ENCODE results near the gene NDUFS6.

NDUFS6 gene

GRCh38 chr5:1771149-1772065 is 29.8 kb upstream of the NDUFS6 start:
- H3K27me3 Mint-ChIP-seq, result peaks cover 5% of the 10 kb centered on the region
- no peak overlapping the region for H3K4me3 Mint-ChIP-seq
- no peaks in the 10 kb centered on the region for H3K9me3 Mint-ChIP-seq
- H3K4me1 Mint-ChIP-seq (ENCODE audit: low read depth), result no peaks in the 10 kb centered on the region
- no peaks in the 10 kb centered on the region for H3K36me3 Mint-ChIP-seq (ENCODE audit: low read depth)
- H3K27ac Mint-ChIP-seq, result no peak overlapping the region
- intact Hi-C loops (cut with micrococcal nuclease), result no loop called here

DNA sequence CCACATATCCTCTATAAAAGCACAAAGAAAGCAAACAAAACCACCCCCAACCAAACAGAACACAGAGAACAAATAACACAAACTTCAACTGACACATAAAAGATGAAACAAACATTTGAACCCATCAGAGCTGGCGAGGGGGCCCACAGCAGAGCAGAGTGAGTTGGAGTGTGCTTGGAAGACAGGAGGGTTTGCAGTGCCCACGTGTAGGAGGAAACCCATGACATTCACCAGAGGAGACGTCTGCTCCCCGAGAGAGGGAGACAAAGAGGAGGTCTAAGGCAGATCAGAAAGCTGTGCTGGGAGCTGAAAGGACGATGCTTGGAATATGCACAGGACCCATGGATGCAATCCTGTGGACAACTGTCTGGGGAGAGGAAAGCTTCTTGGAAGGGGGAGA is 28.6 kb upstream of the NDUFS6 start:
- H3K9me3 Mint-ChIP-seq, result no peaks in the 10 kb centered on the region

DNA sequence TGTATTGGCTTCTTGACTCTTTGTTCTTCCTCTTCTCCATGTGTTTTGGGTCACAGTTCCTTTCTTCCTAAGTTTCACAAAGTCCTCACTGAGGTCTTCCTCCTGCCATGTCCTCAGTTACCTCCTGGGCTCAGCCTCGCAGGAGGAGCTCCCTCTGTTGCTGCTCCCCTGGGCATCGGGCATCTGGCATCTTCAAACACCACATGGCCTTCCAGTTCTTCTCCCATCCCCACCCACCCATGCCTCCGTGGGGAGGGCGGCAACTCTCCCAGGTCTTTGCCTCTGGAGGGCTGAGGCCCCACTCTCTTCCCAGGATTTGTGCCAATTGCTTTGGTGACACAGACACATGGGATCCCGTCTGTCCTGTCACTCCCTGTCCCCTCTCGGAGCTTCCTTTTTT is 24.4 kb upstream of the NDUFS6 start:
- Mint-ChIP-seq H3K4me1 (ENCODE audit: low read depth) (no peaks in the 10 kb centered on the region), H3K36me3 (ENCODE audit: low read depth) (no peaks in the 10 kb centered on the region), H3K9me3 (no peaks in the 10 kb centered on the region), H3K4me3 (no peak overlapping the region), H3K27me3 (peaks cover 11% of the 10 kb centered on the region), H3K27ac (no peak overlapping the region)
- intact Hi-C loops (cut with micrococcal nuclease), result no loop called here

More for the DNA sequence above, 28.6 kb upstream of the NDUFS6 start:
- H3K27ac Mint-ChIP-seq, result no peak overlapping the region
- H3K36me3 Mint-ChIP-seq (ENCODE audit: low read depth), result no peaks in the 10 kb centered on the region
- intact Hi-C loops (cut with micrococcal nuclease), result no loop called here
- H3K27me3 Mint-ChIP-seq, result peaks cover 10% of the 10 kb centered on the region
- H3K4me1 Mint-ChIP-seq (ENCODE audit: low read depth), result no peaks in the 10 kb centered on the region
- no peak overlapping the region for H3K4me3 Mint-ChIP-seq

DNA sequence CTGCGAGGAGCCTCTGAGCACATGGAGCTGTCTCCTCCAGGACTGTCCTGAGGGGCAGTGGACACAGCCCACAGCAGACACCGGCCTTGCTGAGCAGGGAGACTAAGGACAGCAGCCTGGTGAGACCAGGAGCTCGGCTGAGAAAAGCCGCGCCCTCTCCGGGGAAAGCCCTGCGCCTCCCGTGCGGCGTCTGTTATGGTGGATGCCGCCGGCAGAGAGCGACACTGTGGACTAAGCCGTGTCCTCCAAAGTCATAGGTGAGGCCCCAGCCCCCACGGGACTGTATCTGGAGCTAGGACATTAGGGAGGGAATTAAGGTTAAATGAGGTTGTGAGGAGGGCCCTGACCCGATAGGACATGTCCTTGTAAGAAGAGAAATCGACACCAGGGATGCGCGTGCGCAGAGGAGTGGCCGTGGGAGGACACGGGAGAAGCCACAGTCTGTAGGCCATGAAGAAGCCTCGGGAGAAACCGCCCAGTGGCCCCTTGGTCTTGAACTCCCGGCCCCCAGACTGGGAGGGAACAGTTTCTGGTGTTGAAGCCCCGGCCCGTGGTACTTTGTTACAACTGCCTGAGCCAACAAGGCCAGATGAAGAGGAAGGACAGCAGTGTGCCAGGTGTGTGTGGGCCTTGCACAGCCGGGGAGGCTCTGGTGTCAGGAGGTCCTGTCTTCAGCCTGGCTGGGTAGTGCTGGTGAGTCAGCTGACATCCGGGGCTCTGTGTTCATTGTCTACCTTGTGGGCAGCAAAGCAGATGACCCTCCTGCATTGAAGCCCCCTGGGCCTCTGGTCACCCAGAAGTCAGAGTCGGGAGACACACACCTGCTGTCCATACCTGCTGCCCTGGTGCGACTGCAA is 23.7 kb upstream of the NDUFS6 start:
- H3K4me1 Mint-ChIP-seq (ENCODE audit: low read depth), result no peaks in the 10 kb centered on the region
- no peaks in the 10 kb centered on the region for H3K9me3 Mint-ChIP-seq
- no peak overlapping the region for H3K27ac Mint-ChIP-seq
- peaks cover 9% of the 10 kb centered on the region for H3K27me3 Mint-ChIP-seq
- no peaks in the 10 kb centered on the region for H3K36me3 Mint-ChIP-seq (ENCODE audit: low read depth)
- intact Hi-C loops (cut with micrococcal nuclease), result no loop called here
- H3K4me3 Mint-ChIP-seq, result no peak overlapping the region

- intact Hi-C loops (cut with micrococcal nuclease), result no loop called here
- Mint-ChIP-seq H3K27me3 (peaks cover 6% of the 10 kb centered on the region), H3K36me3 (ENCODE audit: low read depth) (no peaks in the 10 kb centered on the region), H3K9me3 (no peaks in the 10 kb centered on the region), H3K4me3 (no peak overlapping the region), H3K4me1 (ENCODE audit: low read depth) (no peaks in the 10 kb centered on the region), H3K27ac (no peak overlapping the region)
Observed at GRCh38 chr5:1778138-1779020, 22.8 kb upstream of the NDUFS6 start.

DNA sequence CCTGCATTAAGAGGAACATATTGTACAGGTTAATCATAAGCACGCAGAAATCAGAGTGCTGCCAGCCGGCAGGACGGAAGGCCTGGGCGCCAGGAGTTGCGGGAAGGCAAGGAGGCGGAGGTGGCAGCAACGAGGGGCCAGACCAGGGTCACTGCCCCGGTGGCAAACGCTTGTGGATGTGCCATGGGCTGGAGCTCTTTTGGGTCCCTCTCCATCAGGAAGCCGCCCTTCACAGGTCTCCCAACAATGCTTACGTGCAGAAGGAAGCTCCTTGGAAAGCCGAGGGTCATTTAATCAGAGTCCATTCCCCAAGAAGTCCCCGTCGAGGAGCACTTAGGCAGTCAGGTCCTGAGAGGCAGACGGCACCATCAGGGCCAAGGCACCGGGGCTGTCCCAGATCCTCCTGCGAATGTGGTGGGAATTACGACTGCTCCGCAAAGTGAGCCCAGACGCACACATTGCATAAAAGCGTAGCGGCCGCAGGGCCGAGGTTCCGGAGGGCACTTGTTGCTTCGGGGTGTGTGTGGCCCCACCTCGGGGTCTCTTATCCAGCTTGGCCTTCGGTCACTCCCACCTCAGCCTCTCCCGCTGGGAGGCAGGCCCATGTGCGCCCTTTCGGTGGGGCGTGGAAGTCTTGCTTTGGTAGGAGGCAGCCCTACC is 22.1 kb upstream of the NDUFS6 start:
- no peaks in the 10 kb centered on the region for H3K4me1 Mint-ChIP-seq (ENCODE audit: low read depth)
- intact Hi-C loops (cut with micrococcal nuclease), result no loop called here
- no peak overlapping the region for H3K4me3 Mint-ChIP-seq
- no peaks in the 10 kb centered on the region for H3K9me3 Mint-ChIP-seq
- peaks cover 6% of the 10 kb centered on the region for H3K27me3 Mint-ChIP-seq
- H3K27ac Mint-ChIP-seq, result no peak overlapping the region
- no peaks in the 10 kb centered on the region for H3K36me3 Mint-ChIP-seq (ENCODE audit: low read depth)

DNA sequence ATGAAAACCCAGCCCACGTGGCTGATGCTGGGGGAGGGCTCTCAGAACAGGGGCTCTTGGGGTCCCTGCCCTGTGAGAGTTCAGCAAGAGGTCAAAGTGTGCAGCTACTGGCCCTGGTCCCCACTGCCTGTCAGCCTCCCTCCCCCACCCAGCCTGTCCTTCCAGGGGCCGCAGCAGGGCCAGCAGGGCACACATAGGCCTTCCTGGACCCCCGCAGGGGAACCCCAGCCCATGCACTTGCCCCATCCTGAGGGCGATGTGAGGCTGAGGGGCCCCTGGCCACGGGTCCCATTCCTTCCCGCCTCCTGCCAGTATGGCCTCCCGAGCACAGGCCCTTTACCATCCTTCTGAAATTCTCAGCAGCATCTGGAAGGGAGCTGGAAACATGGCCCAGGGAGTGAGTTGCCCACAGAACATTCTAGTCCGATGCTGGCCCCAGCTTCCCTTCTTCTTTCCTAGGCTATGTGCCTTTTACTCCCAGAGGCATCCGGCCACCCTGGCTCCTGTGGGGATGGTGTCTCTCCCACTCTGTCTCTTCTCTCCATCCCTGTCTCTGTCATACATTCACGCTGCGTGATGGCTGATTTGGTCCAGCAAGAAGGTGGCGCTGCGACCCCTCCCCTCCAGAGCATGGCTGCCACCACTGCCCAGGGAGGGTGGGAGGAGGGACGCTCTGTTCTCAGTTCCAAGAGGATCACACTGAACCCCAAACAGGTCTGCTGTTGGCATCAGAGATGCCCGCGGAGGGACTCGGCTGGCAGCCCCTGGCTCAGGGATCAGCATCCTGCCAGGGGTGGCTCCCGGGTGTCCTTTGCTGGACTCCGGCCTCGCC is 21.2 kb upstream of the NDUFS6 start:
- H3K27me3 Mint-ChIP-seq, result peaks cover 11% of the 10 kb centered on the region
- no peak overlapping the region for H3K27ac Mint-ChIP-seq
- intact Hi-C loops (cut with micrococcal nuclease), result no loop called here
- H3K4me3 Mint-ChIP-seq, result no peak overlapping the region
- no peaks in the 10 kb centered on the region for H3K9me3 Mint-ChIP-seq
- H3K36me3 Mint-ChIP-seq (ENCODE audit: low read depth), result no peaks in the 10 kb centered on the region
- H3K4me1 Mint-ChIP-seq (ENCODE audit: low read depth), result no peaks in the 10 kb centered on the region

DNA sequence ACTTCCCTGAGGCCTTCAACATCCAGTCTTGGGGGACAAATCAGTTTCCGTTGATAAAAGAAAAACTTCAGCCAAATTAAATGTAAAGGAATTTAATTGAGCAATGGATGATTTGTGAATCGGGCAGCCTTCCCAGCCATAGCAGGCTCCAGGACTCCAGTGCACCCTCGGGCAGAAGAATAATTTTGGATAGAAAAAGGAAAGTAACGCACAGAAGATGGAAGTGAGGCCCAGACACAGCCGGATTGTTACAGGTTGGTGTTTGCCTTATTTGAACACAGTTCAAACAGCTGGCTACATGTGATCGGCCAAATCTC is 20.6 kb upstream of the NDUFS6 start:
- H3K27ac Mint-ChIP-seq, result no peak overlapping the region
- H3K9me3 Mint-ChIP-seq, result no peaks in the 10 kb centered on the region
- no peaks in the 10 kb centered on the region for H3K4me1 Mint-ChIP-seq (ENCODE audit: low read depth)
- H3K4me3 Mint-ChIP-seq, result no peak overlapping the region
- intact Hi-C loops (cut with micrococcal nuclease), result no loop called here
- H3K27me3 Mint-ChIP-seq, result peaks cover 11% of the 10 kb centered on the region
- no peaks in the 10 kb centered on the region for H3K36me3 Mint-ChIP-seq (ENCODE audit: low read depth)

GRCh38 chr5:1781107-1781506 is 20.1 kb upstream of the NDUFS6 start:
- no peaks in the 10 kb centered on the region for H3K36me3 Mint-ChIP-seq (ENCODE audit: low read depth)
- peaks cover 11% of the 10 kb centered on the region for H3K27me3 Mint-ChIP-seq
- H3K27ac Mint-ChIP-seq, result no peak overlapping the region
- intact Hi-C loops (cut with micrococcal nuclease), result no loop called here
- H3K4me3 Mint-ChIP-seq, result no peak overlapping the region
- H3K4me1 Mint-ChIP-seq (ENCODE audit: low read depth), result no peaks in the 10 kb centered on the region
- H3K9me3 Mint-ChIP-seq, result no peaks in the 10 kb centered on the region

- Mint-ChIP-seq H3K27me3 (peaks cover 11% of the 10 kb centered on the region), H3K27ac (no peak overlapping the region), H3K36me3 (ENCODE audit: low read depth) (no peaks in the 10 kb centered on the region), H3K9me3 (no peaks in the 10 kb centered on the region), H3K4me3 (no peak overlapping the region), H3K4me1 (ENCODE audit: low read depth) (no peaks in the 10 kb centered on the region)
- intact Hi-C loops (cut with micrococcal nuclease), result no loop called here
Observed at GRCh38 chr5:1781726-1782384, 19.4 kb upstream of the NDUFS6 start.

DNA sequence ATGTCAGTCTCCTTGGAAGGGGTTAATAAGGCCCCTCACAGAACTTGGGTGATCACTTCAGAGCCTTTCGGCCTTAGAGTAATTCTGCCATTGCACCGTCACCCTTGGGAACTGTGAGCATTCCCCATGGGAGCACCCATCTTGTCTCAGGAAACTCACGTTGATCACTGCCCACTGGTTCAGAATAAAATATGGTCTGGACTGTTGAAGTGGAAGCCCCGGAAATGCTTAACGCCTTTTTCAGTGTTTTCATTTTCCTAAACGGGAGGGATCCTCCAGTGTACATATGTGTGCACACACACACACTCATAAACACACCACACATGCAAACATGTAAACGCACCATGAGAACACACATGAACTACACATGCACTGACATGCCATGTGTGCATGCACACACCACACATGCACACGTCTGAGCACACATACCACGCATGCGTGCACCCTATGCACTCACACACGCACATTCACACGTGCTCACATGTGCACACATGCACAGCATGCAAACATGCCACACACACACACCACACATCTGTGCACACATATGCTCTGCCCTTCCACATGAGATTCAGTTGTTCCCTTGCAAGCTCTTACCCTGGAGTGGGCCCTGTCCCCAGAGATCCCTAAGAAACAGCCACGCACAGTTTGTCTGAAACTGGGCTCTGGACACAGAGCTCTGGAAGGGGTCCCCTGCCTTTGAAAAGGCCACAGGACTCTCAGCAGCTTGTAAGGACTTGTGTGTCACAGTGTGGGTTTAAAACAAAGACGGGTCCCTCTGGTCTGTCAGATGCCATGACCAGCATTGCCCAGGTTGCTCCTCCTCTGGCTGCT is 18.6 kb upstream of the NDUFS6 start:
- Mint-ChIP-seq H3K4me3 (no peak overlapping the region), H3K36me3 (ENCODE audit: low read depth) (no peaks in the 10 kb centered on the region), H3K27ac (no peak overlapping the region), H3K4me1 (ENCODE audit: low read depth) (no peaks in the 10 kb centered on the region), H3K27me3 (peaks cover 7% of the 10 kb centered on the region), H3K9me3 (no peaks in the 10 kb centered on the region)
- intact Hi-C loops (cut with micrococcal nuclease), result no loop called here

DNA sequence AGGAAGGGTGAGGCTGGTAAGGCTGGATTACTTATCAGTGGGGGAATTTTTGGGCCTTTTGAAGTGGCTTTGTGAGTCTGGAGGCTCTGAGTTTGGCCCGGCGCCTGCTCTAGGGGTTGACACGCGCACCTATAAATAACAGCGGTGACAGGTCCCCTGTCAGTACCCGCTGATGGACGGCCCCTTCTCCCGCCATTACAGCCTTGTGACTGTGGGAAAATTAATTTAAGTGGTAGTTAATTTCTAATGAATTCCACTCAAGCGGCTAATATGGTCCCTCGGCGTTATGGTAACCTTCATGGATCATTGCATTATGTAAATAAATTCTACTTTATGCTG is 18.0 kb upstream of the NDUFS6 start:
- H3K4me3 Mint-ChIP-seq, result no peak overlapping the region
- intact Hi-C loops (cut with micrococcal nuclease), result no loop called here
- H3K27me3 Mint-ChIP-seq, result peaks cover 6% of the 10 kb centered on the region

More for the DNA sequence above, 18.0 kb upstream of the NDUFS6 start:
- no peaks in the 10 kb centered on the region for H3K36me3 Mint-ChIP-seq (ENCODE audit: low read depth)
- H3K9me3 Mint-ChIP-seq, result no peaks in the 10 kb centered on the region
- H3K27ac Mint-ChIP-seq, result no peak overlapping the region
- no peaks in the 10 kb centered on the region for H3K4me1 Mint-ChIP-seq (ENCODE audit: low read depth)

Data from dendritic cell treated with granulocyte-macrophage colony-stimulating factor and Interleukin-4, amounts not matched to agents 40 ng/mL and 50 ng/mL, for 4 days (primary cell).